ENCODE results near the gene C1orf50.

Gene C1orf50

GRCh38 chr1:42731585-42731984, 35.5 kb upstream of the C1orf50 start:
- H3K4me3 ChIP-seq (ENCODE audit: low read depth, low read length): no peak overlapping the region
- TF ChIP-seq CTCF (IDR thresholded peaks at IDR 0.05; ENCODE audit: borderline replicate concordance, insufficient read depth, low read depth, low read length): no peak

- TF ChIP-seq CTCF (IDR thresholded peaks at IDR 0.05; ENCODE audit: borderline replicate concordance, insufficient read depth, low read depth, low read length): no peak
- no peak overlapping the region for H3K4me3 ChIP-seq (ENCODE audit: low read depth, low read length)
These were observed 34.8 kb upstream of the C1orf50 start for GRCh38 chr1:42732126-42732680.

DNA sequence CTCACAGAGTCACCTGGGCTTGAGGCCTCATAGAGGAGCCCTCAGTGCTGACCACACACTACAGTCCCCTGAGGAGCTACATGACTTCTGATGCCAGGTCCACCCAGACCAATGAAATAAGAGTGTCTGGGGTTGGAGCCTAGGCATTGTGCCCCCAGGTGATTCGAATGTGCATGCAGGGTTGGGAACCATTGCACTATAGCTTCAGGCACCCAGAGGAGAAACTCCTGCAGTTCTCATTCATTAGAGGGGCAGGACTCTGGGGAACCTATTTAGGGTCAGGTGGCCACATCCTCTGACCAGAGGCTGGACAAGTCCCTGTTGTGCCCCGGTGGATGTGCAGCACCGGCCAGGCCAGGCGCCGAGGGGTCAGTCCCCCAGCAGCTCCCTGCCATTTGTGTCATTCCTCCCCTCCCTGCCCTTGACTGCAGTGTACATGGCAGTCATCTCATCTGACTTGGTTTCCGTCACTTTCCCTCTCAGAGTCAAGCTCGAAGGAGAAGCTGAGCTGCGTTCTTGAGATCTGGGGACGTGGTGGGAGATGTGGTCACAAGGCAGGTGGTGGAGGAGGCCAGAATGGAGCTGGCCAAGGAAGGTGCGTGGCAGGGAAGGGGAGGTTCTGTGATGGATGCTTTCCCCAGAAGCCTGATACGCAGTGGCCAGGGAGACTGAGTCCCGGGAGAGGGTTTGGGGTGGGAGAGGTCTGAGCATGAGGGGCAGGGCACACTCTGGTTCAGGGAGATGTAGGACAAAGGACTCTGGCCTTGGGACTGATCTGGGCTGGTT, 33.4 kb upstream of the C1orf50 start:
- TF ChIP-seq CTCF (IDR thresholded peaks at IDR 0.05; ENCODE audit: borderline replicate concordance, insufficient read depth, low read depth, low read length): no peak
- no peak overlapping the region for H3K4me3 ChIP-seq (ENCODE audit: low read depth, low read length)

- no peak for TF ChIP-seq CTCF (IDR thresholded peaks at IDR 0.05; ENCODE audit: borderline replicate concordance, insufficient read depth, low read depth, low read length)
- no peak overlapping the region for H3K4me3 ChIP-seq (ENCODE audit: low read depth, low read length)
These were observed 32.6 kb upstream of the C1orf50 start for GRCh38 chr1:42734201-42735035.

DNA sequence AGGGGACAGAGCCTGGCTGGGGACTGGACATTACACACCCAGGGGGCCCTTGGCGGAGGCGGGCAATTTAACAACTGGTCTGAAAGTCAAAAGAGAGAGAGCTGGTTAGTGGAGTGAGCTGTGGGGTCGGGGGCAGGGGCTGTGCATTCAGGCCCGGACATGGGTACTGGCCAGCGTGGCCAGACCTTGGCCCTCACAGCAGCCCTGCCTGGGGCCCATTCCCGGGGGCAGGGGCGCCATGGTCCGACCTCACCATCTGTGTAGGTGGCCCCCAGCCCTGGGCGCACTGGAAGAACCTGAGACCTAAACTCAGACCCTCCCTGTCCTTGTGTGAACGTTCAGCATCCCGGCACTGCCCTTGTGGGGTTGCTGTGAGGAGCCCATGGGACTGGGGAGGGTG, 32.0 kb upstream of the C1orf50 start:
- no peak for TF ChIP-seq CTCF (IDR thresholded peaks at IDR 0.05; ENCODE audit: borderline replicate concordance, insufficient read depth, low read depth, low read length)
- no peak overlapping the region for H3K4me3 ChIP-seq (ENCODE audit: low read depth, low read length)

GRCh38 chr1:42735477-42736105, 31.5 kb upstream of the C1orf50 start:
- no peak for TF ChIP-seq CTCF (IDR thresholded peaks at IDR 0.05; ENCODE audit: borderline replicate concordance, insufficient read depth, low read depth, low read length)

More at GRCh38 chr1:42735477-42736105, 31.5 kb upstream of the C1orf50 start:
- H3K4me3 ChIP-seq (ENCODE audit: low read depth, low read length): no peak overlapping the region
